Neuronal stem cell (in vitro differentiated cells): Measurements from ENCODE around the gene MAP1A.

Experiments
- DNase-seq: peaks from one replicate; pipeline ENCODE4 v3.0.0-alpha.2; 2013; ENCODE audit warnings: low spot score
- H2AFZ ChIP-seq: one replicate; pipeline ENCODE4 v1.6.1; 2013; ENCODE audit warnings: mild to moderate bottlenecking, low read length, inconsistent platforms
- H2AK5ac ChIP-seq: 2 replicates; pipeline ENCODE4 v1.6.1; 2013; ENCODE audit warnings: low read depth, mild to moderate bottlenecking, inconsistent platforms, low read length, moderate library complexity, mixed read lengths
- H2BK120ac ChIP-seq: 2 replicates; pipeline ENCODE4 v1.6.1; 2013; ENCODE audit warnings: low read depth, mild to moderate bottlenecking, inconsistent platforms, low read length, moderate library complexity, mixed read lengths
- H2BK12ac ChIP-seq: one replicate; pipeline ENCODE4 v1.6.1; 2013; ENCODE audit warnings: low read length, inconsistent platforms
- H2BK15ac ChIP-seq: 2 replicates; pipeline ENCODE4 v1.6.1; 2013; ENCODE audit warnings: mild to moderate bottlenecking, low read length, inconsistent platforms, mixed read lengths
- H2BK5ac ChIP-seq: one replicate; pipeline ENCODE4 v1.6.1; 2013; ENCODE audit warnings: inconsistent platforms, mild to moderate bottlenecking, low read length, moderate library complexity
- H3K14ac ChIP-seq: one replicate; pipeline ENCODE4 v1.6.1; 2013; ENCODE audit warnings: low read length, inconsistent platforms
- H3K18ac ChIP-seq: 2 replicates; pipeline ENCODE4 v1.6.1; 2013; ENCODE audit warnings: low read length, inconsistent platforms
- H3K23ac ChIP-seq: 2 replicates; pipeline ENCODE4 v1.6.1; 2013; ENCODE audit warnings: low read depth, mild to moderate bottlenecking, mixed read lengths, low read length, inconsistent platforms; ENCODE audit not compliant: poor library complexity
- H3K27ac ChIP-seq: replicated peaks from 3 replicates; pipeline ENCODE4 v1.5.1; 2013; ENCODE audit warnings: low read length, inconsistent platforms
- H3K27me3 ChIP-seq, 3 experiments: 2 replicates each; pipeline ENCODE4 v1.6.1; 2013; ENCODE audit warnings: low read length in 3 of 3, mild to moderate bottlenecking in 2 of 3, inconsistent platforms in 1 of 3, low read depth in 1 of 3, mixed read lengths in 1 of 3, moderate library complexity in 1 of 3; ENCODE audit not compliant: control insufficient read depth in 3 of 3, insufficient read depth in 3 of 3
- H3K36me3 ChIP-seq, 2 donors: replicated peaks in 1 of 2; 2 replicates each; pipeline ENCODE4 v1.6.1; 2013; ENCODE audit warnings: low read length in 2 of 2; ENCODE audit not compliant: control insufficient read depth in 2 of 2, insufficient read depth in 2 of 2
- H3K4ac ChIP-seq: 2 replicates; pipeline ENCODE4 v1.6.1; 2013; ENCODE audit warnings: inconsistent platforms, mild to moderate bottlenecking, low read length, moderate library complexity
- H3K4me1 ChIP-seq, 2 donors: 1 replicate in 1 of 2; 2 replicates in 1 of 2; pipeline ENCODE4 v1.6.1; 2013; ENCODE audit warnings: low read length in 2 of 2, low read depth in 1 of 2; ENCODE audit not compliant: control insufficient read depth in 2 of 2, insufficient read depth in 1 of 2
- H3K4me2 ChIP-seq: one replicate; pipeline ENCODE4 v1.6.1; 2013; ENCODE audit warnings: mild to moderate bottlenecking, low read length, inconsistent platforms; ENCODE audit not compliant: insufficient read depth, poor library complexity, severe bottlenecking
- H3K4me3 ChIP-seq, 2 donors: 2 replicates each; pipeline ENCODE4 v1.5.1; 2013; ENCODE audit warnings: low read length in 2 of 2, mild to moderate bottlenecking in 2 of 2, inconsistent platforms in 1 of 2, moderate library complexity in 1 of 2
- H3K79me1 ChIP-seq: one replicate; pipeline ENCODE4 v1.6.1; 2013; ENCODE audit warnings: low read depth, mild to moderate bottlenecking, inconsistent platforms, low read length, moderate library complexity
- H3K9ac ChIP-seq: one replicate; pipeline ENCODE4 v1.6.1; 2013; ENCODE audit warnings: mild to moderate bottlenecking, low read depth, low read length, inconsistent platforms; ENCODE audit not compliant: poor library complexity
- H3K9me3 ChIP-seq, 2 donors: replicated peaks in 1 of 2; 2 replicates each; pipeline versions ENCODE3 to v1.6.1; 2013; ENCODE audit warnings: low read length in 2 of 2, mild to moderate bottlenecking in 2 of 2, inconsistent platforms in 1 of 2, low read depth in 1 of 2, mixed read lengths in 1 of 2, moderate library complexity in 1 of 2; ENCODE audit not compliant: control insufficient read depth in 2 of 2, insufficient read depth in 1 of 2
- H4K8ac ChIP-seq: one replicate; pipeline ENCODE4 v1.6.1; 2013; ENCODE audit warnings: low read depth, mild to moderate bottlenecking, inconsistent platforms, low read length, moderate library complexity
- H4K91ac ChIP-seq: one replicate; pipeline ENCODE4 v1.6.1; 2013; ENCODE audit warnings: low read length, low read depth, mild to moderate bottlenecking, inconsistent platforms; ENCODE audit not compliant: poor library complexity
- WGBS, 2 donors: extraction: QIAGEN DNeasy Blood & Tissue Kit; methylation state at CpG; one replicate each; pipeline ENCODE4 v1.1.7; 2013; ENCODE audit warnings: missing lambda C conversion rate in 2 of 2, mixed read lengths in 1 of 2; ENCODE audit not compliant: insufficient read length in 2 of 2, insufficient replicate concordance in 1 of 2; ENCODE audit errors: extremely low coverage in 2 of 2; 5-methylcytosine and 5-hydroxymethylcytosine counted together

The MAP1A gene

DNA sequence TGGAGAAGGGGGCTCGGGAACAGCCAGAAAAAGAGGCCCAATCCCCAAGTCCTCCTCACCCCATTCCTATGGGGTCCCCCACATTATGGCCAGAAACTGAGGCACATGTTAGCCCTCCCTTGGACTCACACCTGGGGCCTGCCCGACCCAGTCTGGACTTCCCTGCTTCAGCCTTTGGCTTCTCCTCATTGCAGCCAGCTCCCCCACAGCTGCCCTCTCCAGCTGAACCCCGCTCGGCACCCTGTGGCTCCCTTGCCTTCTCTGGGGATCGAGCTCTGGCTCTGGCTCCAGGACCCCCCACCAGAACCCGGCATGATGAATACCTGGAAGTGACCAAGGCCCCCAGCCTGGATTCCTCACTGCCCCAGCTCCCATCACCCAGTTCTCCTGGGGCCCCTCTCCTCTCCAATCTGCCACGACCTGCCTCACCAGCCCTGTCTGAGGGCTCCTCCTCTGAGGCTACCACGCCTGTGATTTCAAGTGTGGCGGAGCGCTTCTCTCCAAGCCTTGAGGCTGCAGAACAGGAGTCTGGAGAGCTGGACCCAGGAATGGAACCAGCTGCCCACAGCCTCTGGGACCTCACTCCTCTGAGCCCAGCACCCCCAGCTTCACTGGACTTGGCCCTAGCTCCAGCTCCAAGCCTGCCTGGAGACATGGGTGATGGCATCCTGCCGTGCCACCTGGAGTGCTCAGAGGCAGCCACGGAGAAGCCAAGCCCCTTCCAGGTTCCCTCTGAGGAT lies 10.6 kb downstream of the MAP1A start:
- no peaks in the 10 kb centered on the region for H3K79me1 ChIP-seq
- no peak overlapping the region for H2BK12ac ChIP-seq
- no peak overlapping the region for H2BK120ac ChIP-seq
- DNase-seq = no peak
- no peak overlapping the region for H3K4ac ChIP-seq
- no CpG with 5 or more reads among the region's 12 CpGs for WGBS, 2 donors
- H3K4me3 ChIP-seq = no peak overlapping the region
- H3K23ac ChIP-seq = peak overlapping the region; percentile 52
- H3K36me3 ChIP-seq = peaks cover 26 to 43% of the 10 kb centered on the region in 2 donors
- no peak overlapping the region for H3K4me2 ChIP-seq
- peaks cover 0 to 13% of the 10 kb centered on the region in 2 donors for H3K4me1 ChIP-seq
- no peak overlapping the region for H2AK5ac ChIP-seq
- no peak overlapping the region for H4K8ac ChIP-seq
- no peak overlapping the region for H3K14ac ChIP-seq
- peak overlapping the region; percentile 44 for H3K18ac ChIP-seq
- H3K27ac ChIP-seq = no peak overlapping the region
- no peak overlapping the region for H2BK5ac ChIP-seq
- no peak overlapping the region for H2AFZ ChIP-seq
- H3K27me3 ChIP-seq = no peaks in the 10 kb centered on the region
- H3K9me3 ChIP-seq = peaks cover 9 to 15% of the 10 kb centered on the region in 2 donors
- H3K9ac ChIP-seq = no peak overlapping the region
- no peak overlapping the region for H4K91ac ChIP-seq
- H2BK15ac ChIP-seq = no peak overlapping the region

DNA sequence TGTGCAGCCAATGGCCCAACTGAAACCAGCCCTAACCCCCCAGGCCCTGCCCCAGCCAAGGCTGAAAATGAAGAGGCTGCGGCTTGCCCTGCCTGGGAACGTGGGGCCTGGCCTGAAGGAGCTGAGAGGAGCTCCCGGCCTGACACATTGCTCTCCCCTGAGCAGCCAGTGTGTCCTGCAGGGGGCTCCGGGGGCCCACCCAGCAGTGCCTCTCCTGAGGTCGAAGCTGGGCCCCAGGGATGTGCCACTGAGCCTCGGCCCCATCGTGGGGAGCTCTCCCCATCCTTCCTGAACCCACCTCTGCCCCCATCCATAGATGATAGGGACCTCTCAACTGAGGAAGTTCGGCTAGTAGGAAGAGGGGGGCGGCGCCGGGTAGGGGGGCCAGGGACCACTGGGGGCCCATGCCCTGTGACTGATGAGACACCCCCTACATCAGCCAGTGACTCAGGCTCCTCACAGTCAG lies 11.2 kb downstream of the MAP1A start:
- no peak overlapping the region for H3K4me3 ChIP-seq
- H4K8ac ChIP-seq = no peak overlapping the region
- H4K91ac ChIP-seq = no peak overlapping the region
- H2BK12ac ChIP-seq = no peak overlapping the region
- no peaks in the 10 kb centered on the region for H3K79me1 ChIP-seq
- H3K14ac ChIP-seq = no peak overlapping the region
- H2AK5ac ChIP-seq = no peak overlapping the region
- no peak for DNase-seq
- no peak overlapping the region for H2BK15ac ChIP-seq
- H3K23ac ChIP-seq = peak overlapping the region; percentile 52
- no peak overlapping the region for H3K4ac ChIP-seq
- H3K4me2 ChIP-seq = no peak overlapping the region
- H3K4me1 ChIP-seq = peaks cover 0 to 13% of the 10 kb centered on the region in 2 donors
- H2BK5ac ChIP-seq = no peak overlapping the region
- H2BK120ac ChIP-seq = no peak overlapping the region
- no peak overlapping the region for H3K27ac ChIP-seq
- peaks cover 21 to 37% of the 10 kb centered on the region in 2 donors for H3K36me3 ChIP-seq
- peaks cover 9 to 13% of the 10 kb centered on the region in 2 donors for H3K9me3 ChIP-seq
- no peak overlapping the region for H3K18ac ChIP-seq
- no peaks in the 10 kb centered on the region for H3K27me3 ChIP-seq
- no peak overlapping the region for H2AFZ ChIP-seq
- WGBS, 2 donors = no CpG with 5 or more reads among the region's 11 CpGs
- H3K9ac ChIP-seq = no peak overlapping the region

DNA sequence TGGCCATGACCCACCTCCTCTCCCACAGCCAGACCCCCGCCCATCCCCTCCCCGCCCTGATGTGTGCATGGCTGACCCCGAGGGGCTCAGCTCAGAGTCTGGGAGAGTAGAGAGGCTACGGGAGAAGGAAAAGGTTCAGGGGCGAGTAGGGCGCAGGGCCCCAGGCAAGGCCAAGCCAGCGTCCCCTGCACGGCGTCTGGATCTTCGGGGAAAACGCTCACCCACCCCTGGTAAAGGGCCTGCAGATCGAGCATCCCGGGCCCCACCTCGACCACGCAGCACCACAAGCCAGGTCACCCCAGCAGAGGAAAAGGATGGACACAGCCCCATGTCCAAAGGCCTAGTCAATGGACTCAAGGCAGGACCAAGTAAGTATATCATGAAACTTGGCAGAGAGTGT lies 11.7 kb downstream of the MAP1A start:
- DNase-seq = no peak
- Histone ChIP-seq H2BK15ac (no peak overlapping the region), H2AFZ (no peak overlapping the region), H3K14ac (no peak overlapping the region), H3K18ac (no peak overlapping the region), H2AK5ac (no peak overlapping the region), H4K91ac (no peak overlapping the region), H3K23ac (no peak overlapping the region), H3K4me1 (peaks cover 0 to 13% of the 10 kb centered on the region in 2 donors), H3K4ac (no peak overlapping the region), H3K4me3 (no peak overlapping the region), H2BK120ac (no peak overlapping the region), H2BK5ac (no peak overlapping the region), H3K9me3 (peaks cover 4 to 10% of the 10 kb centered on the region in 2 donors), H3K9ac (no peak overlapping the region), H4K8ac (no peak overlapping the region), H2BK12ac (no peak overlapping the region), H3K27me3 (no peaks in the 10 kb centered on the region), H3K79me1 (no peaks in the 10 kb centered on the region), H3K36me3 (peaks cover 16 to 31% of the 10 kb centered on the region in 2 donors), H3K4me2 (no peak overlapping the region), H3K27ac (no peak overlapping the region)
- WGBS, 2 donors = no CpG with 5 or more reads among the region's 15 CpGs

DNA sequence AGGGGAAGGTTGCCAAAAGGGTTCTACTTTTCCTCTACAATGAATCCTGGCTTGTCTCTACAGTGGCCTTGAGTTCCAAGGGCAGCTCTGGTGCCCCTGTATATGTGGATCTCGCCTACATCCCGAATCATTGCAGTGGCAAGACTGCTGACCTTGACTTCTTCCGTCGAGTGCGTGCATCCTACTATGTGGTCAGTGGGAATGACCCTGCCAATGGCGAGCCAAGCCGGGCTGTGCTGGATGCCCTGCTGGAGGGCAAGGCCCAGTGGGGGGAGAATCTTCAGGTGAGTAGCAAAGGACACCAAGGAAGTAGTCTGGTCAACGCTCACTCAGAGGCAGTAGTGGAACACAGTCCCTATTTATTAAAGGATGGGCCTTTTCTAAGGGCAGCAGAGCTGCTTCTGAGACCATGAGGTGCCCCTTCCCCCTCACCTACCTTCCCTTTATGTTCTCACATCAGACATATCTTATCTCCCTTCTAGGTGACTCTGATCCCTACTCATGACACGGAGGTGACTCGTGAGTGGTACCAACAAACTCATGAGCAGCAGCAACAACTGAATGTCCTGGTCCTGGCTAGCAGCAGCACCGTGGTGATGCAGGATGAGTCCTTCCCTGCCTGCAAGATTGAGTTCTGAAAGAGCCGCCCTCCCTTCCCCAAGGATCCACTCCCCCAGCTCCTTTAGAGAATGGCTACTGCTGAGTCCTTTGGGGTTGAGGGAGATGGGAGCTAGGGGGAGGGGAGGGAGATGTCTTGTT lies 12.4 kb downstream of the MAP1A start:
- Histone ChIP-seq H3K36me3 (peaks cover 12 to 29% of the 10 kb centered on the region in 2 donors), H2BK5ac (no peak overlapping the region), H2BK15ac (no peak overlapping the region), H3K4ac (no peak overlapping the region), H2AK5ac (no peak overlapping the region), H3K27ac (no peak overlapping the region), H4K91ac (no peak overlapping the region), H3K14ac (no peak overlapping the region), H3K27me3 (no peaks in the 10 kb centered on the region), H3K9me3 (peaks cover 4 to 6% of the 10 kb centered on the region in 2 donors), H2BK12ac (no peak overlapping the region), H3K18ac (no peak overlapping the region), H2AFZ (no peak overlapping the region), H3K9ac (no peak overlapping the region), H3K23ac (no peak overlapping the region), H3K4me3 (no peak overlapping the region), H3K4me1 (peaks cover 0 to 13% of the 10 kb centered on the region in 2 donors), H2BK120ac (no peak overlapping the region), H4K8ac (no peak overlapping the region), H3K4me2 (no peak overlapping the region), H3K79me1 (no peaks in the 10 kb centered on the region)
- WGBS, 2 donors = no CpG with 5 or more reads among the region's 12 CpGs
- no peak for DNase-seq
